Measurements from ENCODE around the gene FBN1.

The FBN1 gene

DNA sequence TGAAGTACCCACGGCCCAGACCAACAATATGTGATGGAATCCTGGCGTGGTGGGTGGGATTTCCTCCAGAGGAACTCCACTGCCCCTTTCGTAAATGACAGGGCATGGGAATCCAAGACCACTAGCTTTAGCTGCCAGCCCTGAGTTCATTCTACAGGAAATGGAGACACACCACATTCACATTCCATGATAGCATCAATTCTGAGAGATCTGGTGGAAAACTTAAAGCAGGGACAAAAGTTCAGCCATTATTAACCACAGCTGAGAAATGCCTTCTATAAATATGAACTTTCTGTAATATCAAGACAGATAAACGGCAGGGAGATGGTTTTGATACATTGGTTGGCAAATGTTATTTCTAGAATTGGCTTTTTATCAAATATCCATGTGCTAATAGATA, 98.2 kb downstream of the FBN1 start:
- Histone ChIP-seq H3K27me3 (no peaks in the 10 kb centered on the region), H3K36me3 (no peaks in the 10 kb centered on the region), H4K20me1 (no peaks in the 10 kb centered on the region), H3K27ac (no peak overlapping the region), H3K4me2 (no peak overlapping the region), H3K4me3 (no peak overlapping the region), H3K4me1 (no peaks in the 10 kb centered on the region), H3K9ac (no peak overlapping the region), H3K9me3 (no peaks in the 10 kb centered on the region)
- TF ChIP-seq Cebpa-rat (IDR thresholded peaks at IDR 0.05), result no peak

- Histone ChIP-seq H4K20me1 (no peaks in the 10 kb centered on the region), H3K9ac (no peak overlapping the region), H3K9me3 (no peaks in the 10 kb centered on the region), H3K27me3 (no peaks in the 10 kb centered on the region), H3K4me3 (no peak overlapping the region), H3K36me3 (no peaks in the 10 kb centered on the region), H3K4me2 (no peak overlapping the region), H3K4me1 (no peaks in the 10 kb centered on the region), H3K27ac (no peak overlapping the region)
- TF ChIP-seq Cebpa-rat (IDR thresholded peaks at IDR 0.05), result no peak
Measured at GRCh38 chr15:48546296-48546695, 99.2 kb downstream of the FBN1 start.

GRCh38 chr15:48544778-48545177, 100.7 kb downstream of the FBN1 start:
- H3K36me3 ChIP-seq, result no peaks in the 10 kb centered on the region
- no peaks in the 10 kb centered on the region for H3K27me3 ChIP-seq
- H3K4me1 ChIP-seq, result no peaks in the 10 kb centered on the region
- no peaks in the 10 kb centered on the region for H4K20me1 ChIP-seq
- H3K9me3 ChIP-seq, result no peaks in the 10 kb centered on the region
- no peak overlapping the region for H3K27ac ChIP-seq
- TF ChIP-seq Cebpa-rat (IDR thresholded peaks at IDR 0.05), result no peak
- no peak overlapping the region for H3K4me3 ChIP-seq
- H3K9ac ChIP-seq, result no peak overlapping the region
- no peak overlapping the region for H3K4me2 ChIP-seq

GRCh38 chr15:48541341-48542278, 103.9 kb downstream of the FBN1 start:
- Histone ChIP-seq H3K27ac (no peak overlapping the region), H4K20me1 (no peaks in the 10 kb centered on the region), H3K4me3 (no peak overlapping the region), H3K9ac (no peak overlapping the region), H3K4me2 (no peak overlapping the region), H3K9me3 (no peaks in the 10 kb centered on the region), H3K36me3 (no peaks in the 10 kb centered on the region), H3K27me3 (no peaks in the 10 kb centered on the region), H3K4me1 (no peaks in the 10 kb centered on the region)
- no peak for TF ChIP-seq Cebpa-rat (IDR thresholded peaks at IDR 0.05)

DNA sequence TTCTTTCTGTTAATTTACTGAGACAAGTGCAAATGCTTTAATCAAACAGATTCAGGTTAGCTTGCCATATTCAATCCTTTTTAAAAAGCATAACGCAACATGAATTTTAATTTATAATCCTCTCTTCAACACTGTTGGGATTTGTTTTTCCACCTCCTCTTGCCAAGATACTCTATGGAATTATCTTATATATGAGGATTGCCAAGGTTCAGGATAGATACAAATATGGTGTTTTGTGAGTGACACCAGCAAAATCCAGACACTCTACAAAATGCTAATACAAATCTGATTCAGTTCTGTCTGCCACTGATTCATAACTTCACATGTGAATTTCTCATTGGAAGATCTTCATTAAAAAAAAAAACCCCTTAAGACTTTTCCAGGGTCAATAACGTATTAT, 104.8 kb downstream of the FBN1 start:
- H4K20me1 ChIP-seq, result no peaks in the 10 kb centered on the region
- H3K4me2 ChIP-seq, result no peak overlapping the region
- H3K4me3 ChIP-seq, result no peak overlapping the region
- H3K9ac ChIP-seq, result no peak overlapping the region
- no peaks in the 10 kb centered on the region for H3K9me3 ChIP-seq
- TF ChIP-seq Cebpa-rat (IDR thresholded peaks at IDR 0.05), result no peak
- no peaks in the 10 kb centered on the region for H3K27me3 ChIP-seq
- no peak overlapping the region for H3K27ac ChIP-seq
- H3K4me1 ChIP-seq, result no peaks in the 10 kb centered on the region
- H3K36me3 ChIP-seq, result no peaks in the 10 kb centered on the region

DNA sequence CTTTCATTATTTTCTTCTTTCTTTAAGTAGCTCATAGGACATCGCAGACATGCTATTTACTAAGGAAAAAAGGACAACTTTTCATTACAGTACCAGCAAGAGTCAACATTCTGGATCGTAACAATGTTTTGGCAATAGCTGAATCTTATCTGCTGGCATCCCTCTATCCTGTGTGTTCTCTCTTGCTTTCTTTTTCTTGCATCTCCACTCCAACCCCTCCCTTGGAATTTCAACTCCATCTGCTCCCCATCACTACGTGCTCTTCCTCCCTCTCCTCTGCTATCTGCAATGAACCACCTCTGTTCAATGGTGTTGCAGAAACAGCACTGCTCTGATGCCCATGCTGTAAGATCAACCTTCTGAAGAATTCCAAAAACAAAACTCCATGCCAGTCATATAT, 106.6 kb downstream of the FBN1 start:
- no peaks in the 10 kb centered on the region for H4K20me1 ChIP-seq
- no peaks in the 10 kb centered on the region for H3K27me3 ChIP-seq
- H3K4me3 ChIP-seq, result no peak overlapping the region
- no peak overlapping the region for H3K9ac ChIP-seq
- H3K9me3 ChIP-seq, result no peaks in the 10 kb centered on the region
- TF ChIP-seq Cebpa-rat (IDR thresholded peaks at IDR 0.05), result no peak
- H3K4me2 ChIP-seq, result no peak overlapping the region
- no peaks in the 10 kb centered on the region for H3K4me1 ChIP-seq
- no peaks in the 10 kb centered on the region for H3K36me3 ChIP-seq
- no peak overlapping the region for H3K27ac ChIP-seq

GRCh38 chr15:48537271-48538113, 108.0 kb downstream of the FBN1 start:
- Histone ChIP-seq H4K20me1 (no peaks in the 10 kb centered on the region), H3K4me2 (no peak overlapping the region), H3K9ac (no peak overlapping the region), H3K4me3 (no peak overlapping the region), H3K27ac (no peak overlapping the region), H3K9me3 (no peaks in the 10 kb centered on the region), H3K4me1 (no peaks in the 10 kb centered on the region), H3K36me3 (no peaks in the 10 kb centered on the region), H3K27me3 (no peaks in the 10 kb centered on the region)
- TF ChIP-seq Cebpa-rat (IDR thresholded peaks at IDR 0.05), result no peak

GRCh38 chr15:48536681-48537091, 108.8 kb downstream of the FBN1 start:
- Histone ChIP-seq H4K20me1 (no peaks in the 10 kb centered on the region), H3K9ac (no peak overlapping the region), H3K27me3 (no peaks in the 10 kb centered on the region), H3K4me1 (no peaks in the 10 kb centered on the region), H3K27ac (no peak overlapping the region), H3K4me3 (no peak overlapping the region), H3K36me3 (no peaks in the 10 kb centered on the region), H3K9me3 (no peaks in the 10 kb centered on the region), H3K4me2 (no peak overlapping the region)
- TF ChIP-seq Cebpa-rat (IDR thresholded peaks at IDR 0.05), result no peak

DNA sequence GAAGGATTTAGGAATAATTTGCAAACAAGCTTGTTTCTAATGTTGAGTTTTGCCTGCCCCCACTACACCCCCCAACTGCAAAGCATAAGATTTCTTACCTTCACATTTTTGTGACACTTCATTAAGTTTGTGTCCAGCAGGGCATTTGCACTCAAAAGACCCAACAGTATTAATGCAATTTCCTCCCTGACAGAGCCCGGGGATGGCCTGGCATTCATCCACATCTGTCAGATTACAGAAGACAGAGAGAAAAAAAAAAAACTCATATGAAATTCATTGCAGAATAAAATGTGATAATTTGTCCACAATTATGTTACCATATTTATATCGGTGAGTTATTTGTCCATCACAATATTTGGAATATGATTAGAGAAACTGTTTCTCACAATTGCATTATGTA, 111.5 kb downstream of the FBN1 start:
- no peak overlapping the region for H3K9ac ChIP-seq
- H3K27me3 ChIP-seq, result no peaks in the 10 kb centered on the region
- no peak for TF ChIP-seq Cebpa-rat (IDR thresholded peaks at IDR 0.05)
- H3K36me3 ChIP-seq, result no peaks in the 10 kb centered on the region
- no peaks in the 10 kb centered on the region for H4K20me1 ChIP-seq
- no peak overlapping the region for H3K27ac ChIP-seq
- H3K4me2 ChIP-seq, result no peak overlapping the region
- no peaks in the 10 kb centered on the region for H3K4me1 ChIP-seq
- no peaks in the 10 kb centered on the region for H3K9me3 ChIP-seq
- H3K4me3 ChIP-seq, result no peak overlapping the region

DNA sequence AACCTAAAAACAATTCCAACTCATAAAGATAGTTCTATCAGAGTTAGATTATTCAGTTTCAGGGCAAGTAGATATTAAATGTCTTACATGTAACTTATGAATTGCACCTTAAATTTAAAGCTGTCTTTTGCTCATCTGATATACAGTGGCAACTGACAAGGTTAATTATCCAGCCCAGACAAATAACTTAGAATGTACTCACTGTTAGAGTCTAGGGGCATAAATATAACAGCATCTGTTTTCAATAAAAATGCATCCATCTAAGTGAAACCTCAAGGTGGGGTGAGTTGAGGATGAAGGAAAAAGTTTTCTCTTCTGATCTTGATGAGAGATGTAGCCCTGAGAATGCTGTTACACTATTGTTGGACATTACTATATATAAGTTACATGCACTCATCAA, 112.6 kb downstream of the FBN1 start:
- Histone ChIP-seq H3K9ac (no peak overlapping the region), H3K4me3 (no peak overlapping the region), H4K20me1 (no peaks in the 10 kb centered on the region), H3K27me3 (no peaks in the 10 kb centered on the region), H3K4me1 (no peaks in the 10 kb centered on the region), H3K9me3 (no peaks in the 10 kb centered on the region), H3K4me2 (no peak overlapping the region), H3K27ac (no peak overlapping the region), H3K36me3 (no peaks in the 10 kb centered on the region)
- no peak for TF ChIP-seq Cebpa-rat (IDR thresholded peaks at IDR 0.05)

Data from BLaER1 (cell line).